Activated T-helper 1 cell treated with Interleukin-2 at 50 U/mL for 16 hours (primary cell): ENCODE data around the gene PRPF38A.
"Not testable (repeated sequence)": the region's sequence is repeated elsewhere in the genome, so short reads cannot be mapped to it uniquely, and the experiment has no call there.

ENCODE experiments used
- DNase-seq: peaks from one replicate; pipeline ENCODE4 v3.0.0-alpha.2; 2020; ENCODE audit warnings: low read depth

PRPF38A gene, protein sequence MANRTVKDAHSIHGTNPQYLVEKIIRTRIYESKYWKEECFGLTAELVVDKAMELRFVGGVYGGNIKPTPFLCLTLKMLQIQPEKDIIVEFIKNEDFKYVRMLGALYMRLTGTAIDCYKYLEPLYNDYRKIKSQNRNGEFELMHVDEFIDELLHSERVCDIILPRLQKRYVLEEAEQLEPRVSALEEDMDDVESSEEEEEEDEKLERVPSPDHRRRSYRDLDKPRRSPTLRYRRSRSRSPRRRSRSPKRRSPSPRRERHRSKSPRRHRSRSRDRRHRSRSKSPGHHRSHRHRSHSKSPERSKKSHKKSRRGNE

DNA sequence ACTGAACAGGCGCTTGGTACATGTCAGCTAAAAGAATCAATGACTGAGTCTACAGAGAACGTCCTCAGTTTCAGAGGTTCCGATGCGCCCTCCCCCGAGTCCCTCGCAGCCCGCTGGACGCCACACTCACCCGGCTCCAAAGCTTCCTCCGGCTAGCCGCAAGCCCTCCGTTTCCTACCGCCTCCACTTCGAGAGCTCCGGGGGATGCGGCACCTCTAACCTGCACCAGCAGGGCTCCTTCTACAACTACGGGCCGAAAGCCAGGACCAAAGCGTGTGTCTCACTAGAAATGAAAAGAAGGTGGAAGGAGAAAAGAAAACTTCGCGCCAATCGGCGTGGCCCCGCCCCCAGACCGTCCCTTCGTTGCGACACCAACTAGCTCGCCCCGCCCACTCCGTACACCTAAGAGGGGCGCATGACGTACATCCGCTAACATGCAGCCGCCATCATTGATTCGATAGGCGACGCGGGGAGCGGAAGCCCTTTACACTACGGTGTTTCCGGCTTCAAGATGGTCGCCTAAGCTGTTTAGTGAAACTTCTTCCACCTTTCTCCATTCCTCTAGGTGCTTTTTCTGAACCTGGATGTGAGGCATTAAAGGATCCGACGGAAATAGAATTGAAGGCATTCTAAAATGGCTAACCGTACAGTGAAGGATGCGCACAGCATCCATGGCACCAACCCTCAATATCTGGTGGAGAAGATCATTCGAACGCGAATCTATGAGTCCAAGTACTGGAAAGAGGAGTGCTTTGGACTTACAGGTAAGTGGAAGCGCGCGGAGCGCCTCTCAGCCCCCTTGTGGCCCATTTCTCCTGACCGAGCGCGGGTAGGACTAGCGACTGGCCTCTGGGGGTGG lies at the start of gene PRPF38A, which contains the start of gene ORC1:
PRPF38A (plus strand) TSS at position 487 of the 859 bp plus-strand sequence; CDS start at position 635, 148 bp downstream.
ORC1 (minus strand) TSS at position 308 of the 859 bp plus-strand sequence. CDS start 2,200 bp downstream, outside the sequence.
- DNase-seq = peak; percentile 92

DNA sequence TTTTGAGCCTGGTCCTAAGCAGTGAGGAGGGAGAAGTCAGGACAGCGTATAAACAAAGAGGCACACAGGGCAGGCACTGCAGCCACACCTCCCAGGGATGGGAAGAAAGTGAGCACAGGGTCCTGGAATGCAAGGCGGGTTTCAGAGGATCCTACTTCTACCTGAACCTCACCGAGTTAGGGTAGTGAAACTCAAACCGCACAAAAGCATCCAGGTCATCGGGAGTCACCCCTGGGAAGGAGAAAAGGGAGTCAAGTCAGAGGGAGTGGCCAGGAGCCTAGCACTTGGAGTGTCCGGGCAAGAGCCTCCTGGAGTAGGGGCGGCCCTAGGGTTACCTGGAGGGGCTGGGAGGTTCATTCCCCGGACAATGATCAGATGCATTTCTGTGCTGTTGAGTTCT lies 49.0 kb upstream of the PRPF38A start:
- DNase-seq = no peak

DNA sequence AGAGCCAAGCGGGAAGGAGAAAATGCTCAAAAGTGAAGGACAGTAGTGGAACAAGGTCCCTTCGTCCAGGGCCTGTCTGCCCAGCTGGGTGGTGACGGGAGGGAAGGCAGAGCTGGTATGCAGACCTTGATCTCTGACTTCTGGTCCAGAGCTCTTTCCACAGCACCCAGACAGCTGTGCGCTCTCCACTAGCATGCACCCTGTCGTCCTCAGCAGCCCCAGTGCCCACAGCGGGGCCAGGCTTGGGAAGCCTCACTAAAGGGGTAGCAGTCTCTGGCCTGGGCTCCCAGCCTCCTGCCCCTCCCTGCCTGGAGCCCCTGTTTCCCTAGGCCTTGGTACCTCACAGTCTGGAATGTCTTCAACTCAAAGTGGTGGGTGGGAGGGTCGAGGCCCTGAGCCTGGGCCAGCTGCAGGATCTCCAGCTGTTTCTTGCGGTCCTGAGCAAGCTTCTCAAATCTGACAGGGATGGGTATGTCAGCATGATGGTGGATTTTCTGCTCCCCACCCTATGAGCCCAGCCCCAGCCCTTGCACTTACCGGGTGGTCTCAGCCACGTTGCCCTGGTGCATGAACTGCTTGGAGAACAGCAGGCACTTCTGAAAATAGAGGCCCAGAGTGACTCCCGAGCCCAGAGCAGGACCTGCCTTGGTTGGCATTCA lies 48.4 kb upstream of the PRPF38A start:
- DNase-seq = no peak

DNA sequence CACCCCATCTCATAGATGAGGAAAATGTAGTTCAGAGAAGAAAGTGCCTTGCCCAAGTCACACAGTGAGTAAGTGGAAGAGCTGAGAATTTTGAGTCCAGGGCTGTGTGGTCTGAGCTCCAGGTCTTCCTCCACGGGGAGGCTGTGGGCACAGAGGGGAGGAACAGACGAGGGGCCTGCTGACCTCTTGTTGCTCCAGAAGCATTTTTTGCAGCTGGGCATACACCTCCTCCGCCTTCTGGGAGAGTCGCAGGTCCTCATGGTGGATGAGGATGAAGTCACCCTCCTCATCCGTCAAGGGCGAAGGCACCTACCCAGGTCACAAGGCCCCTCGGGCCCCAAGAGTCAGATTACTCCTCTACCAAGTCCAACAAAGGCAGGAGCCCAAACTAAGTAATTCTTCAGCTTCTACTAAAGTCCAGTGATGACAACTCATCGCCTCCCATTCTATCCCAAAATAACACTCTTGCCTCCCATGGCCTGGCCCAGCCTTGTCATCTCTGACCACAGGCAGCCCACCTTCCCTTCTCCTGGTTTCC lies 47.5 kb upstream of the PRPF38A start:
- DNase-seq = no peak

DNA sequence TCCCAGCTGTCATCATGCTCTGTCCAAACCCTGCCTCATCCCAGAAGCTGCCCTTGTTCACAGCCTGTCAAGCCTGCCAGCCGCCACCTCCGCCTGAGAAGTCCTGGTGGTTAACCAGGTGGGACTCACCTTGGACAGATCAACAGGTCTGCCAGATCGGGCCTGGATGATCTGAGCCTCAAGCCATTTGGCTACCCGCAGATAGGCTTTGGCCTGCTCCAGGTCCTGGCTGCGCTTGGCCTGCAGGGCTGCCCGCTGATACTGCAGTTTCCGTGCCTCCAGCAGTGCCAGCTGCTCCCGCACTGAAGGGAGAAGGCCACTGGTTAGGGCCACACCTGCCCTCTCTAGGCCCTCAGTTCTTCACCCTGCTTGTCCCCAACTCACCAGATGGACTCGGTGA lies 47.0 kb upstream of the PRPF38A start:
- DNase-seq = no peak

DNA sequence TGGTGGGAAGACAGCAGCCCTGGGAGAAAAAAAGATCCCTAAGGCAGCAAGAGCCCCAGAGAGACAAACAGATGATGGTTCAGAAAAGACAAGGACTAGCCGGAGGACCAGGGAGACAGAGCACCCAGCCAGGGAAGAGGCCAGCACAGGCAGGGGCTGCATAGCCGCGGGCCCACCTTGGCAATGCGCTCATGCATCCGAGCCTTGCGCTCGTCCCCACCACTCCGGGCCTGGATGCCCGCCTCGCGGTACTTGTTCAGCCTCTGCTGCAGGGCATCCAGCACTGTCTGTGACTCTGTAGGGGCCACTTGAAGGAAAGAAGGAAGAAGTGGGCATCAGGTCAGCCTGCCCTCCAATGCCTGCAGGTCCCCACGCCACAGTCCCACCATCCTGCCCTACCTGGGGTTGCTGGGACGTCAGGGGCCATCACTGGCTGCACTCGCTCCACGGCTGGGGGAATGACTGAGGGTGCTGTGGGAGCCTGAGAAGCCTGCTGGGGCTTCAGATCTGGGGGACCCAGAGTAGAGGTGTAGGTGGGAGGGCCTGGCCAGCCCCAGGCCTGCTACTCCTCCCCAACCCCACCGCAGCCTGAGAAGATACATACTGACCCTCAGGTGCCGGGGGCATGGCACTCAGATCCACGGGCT lies 45.4 kb upstream of the PRPF38A start:
- DNase-seq = no peak

DNA sequence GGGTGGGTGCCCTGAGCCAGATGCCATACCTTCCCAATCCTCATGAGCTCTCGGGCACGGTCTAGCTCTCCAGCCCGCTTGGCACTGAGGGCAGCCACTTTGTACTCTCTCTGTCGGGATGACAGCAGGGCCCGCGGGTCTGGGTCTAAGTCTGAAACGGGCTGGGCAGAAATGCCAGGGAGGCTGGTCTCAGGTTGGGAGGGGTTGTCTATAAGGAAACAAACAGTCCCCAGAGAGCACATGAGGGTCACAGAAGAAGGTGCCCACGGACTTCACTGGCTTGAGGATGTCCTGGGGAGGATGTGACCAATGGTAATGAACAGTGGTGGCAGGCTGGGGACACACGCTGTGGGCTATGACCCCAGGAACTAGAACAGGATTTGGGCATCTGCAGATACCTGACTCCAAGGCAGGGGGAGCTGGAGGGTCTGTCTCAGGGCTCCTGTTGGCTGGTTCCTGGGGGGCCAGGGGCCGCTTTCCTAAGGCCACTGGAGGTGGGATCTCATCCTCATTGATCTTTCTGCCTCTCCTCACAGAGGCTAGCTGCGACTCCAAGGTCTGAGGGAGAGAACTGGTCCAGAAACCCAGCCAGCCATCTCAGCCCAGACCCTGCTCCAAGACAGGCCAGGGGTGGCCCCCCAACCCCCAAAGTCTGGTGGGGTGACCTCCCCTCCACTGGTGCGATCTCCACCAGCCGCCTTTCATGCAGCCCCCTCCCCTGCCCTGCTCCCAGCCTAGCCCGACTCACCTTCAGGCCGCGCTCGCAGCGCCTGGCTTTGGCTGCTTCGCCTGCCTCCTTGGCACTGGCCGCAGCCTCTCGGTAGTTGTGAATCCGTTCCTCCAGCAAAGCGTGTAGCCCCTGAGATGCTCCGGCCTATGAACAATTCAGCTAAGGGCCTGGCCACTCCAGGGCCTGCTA lies 44.5 kb upstream of the PRPF38A start:
- no peak for DNase-seq

DNA sequence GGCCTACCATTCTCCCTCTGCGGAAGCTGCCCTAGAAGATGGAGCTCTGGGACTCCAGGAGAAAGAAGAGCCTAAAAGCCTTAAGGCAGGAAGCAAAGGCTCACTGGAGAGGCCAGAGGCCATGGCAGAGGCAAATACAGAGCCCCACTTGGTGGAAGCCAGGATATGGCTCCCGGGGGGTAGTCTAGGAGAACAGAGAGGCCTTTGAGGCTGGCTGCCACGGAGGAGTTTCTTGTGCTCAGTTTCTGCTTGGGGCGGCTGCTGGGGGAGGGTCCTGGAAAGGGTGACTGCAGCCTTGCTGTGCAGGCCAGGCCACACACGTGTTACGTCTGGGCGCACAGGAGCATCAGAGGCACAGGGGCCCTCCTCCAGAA lies 43.8 kb upstream of the PRPF38A start:
- DNase-seq = no peak

DNA sequence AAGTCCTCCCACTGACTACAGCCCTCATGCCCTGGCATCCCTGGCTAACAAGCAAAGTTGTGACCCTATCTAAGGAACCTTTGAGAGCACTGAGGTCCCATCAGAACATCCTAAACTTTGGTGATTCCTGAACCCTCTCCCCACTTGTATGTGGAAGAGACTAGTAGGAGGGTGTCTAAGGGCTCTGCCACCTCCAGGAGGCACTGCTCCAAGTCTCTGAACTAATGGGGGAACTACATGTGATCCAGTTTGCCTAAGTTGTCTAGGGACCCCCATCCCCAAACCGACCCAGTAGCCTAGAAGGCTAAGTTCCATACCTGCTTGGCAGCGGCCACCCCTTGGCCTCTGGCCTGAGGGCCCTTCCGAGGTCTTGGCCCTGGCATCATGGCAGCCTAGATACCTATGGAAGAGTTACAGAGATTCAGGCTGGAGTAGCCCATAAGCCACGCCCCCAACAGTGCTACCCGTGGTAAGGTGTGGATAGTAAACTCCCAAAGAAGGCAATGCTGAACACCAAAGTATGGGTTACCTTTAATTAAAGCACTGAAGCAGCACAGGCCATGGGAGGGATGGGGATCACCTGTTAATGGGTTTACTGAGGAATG lies 40.1 kb upstream of the PRPF38A start:
- DNase-seq = no peak

DNA sequence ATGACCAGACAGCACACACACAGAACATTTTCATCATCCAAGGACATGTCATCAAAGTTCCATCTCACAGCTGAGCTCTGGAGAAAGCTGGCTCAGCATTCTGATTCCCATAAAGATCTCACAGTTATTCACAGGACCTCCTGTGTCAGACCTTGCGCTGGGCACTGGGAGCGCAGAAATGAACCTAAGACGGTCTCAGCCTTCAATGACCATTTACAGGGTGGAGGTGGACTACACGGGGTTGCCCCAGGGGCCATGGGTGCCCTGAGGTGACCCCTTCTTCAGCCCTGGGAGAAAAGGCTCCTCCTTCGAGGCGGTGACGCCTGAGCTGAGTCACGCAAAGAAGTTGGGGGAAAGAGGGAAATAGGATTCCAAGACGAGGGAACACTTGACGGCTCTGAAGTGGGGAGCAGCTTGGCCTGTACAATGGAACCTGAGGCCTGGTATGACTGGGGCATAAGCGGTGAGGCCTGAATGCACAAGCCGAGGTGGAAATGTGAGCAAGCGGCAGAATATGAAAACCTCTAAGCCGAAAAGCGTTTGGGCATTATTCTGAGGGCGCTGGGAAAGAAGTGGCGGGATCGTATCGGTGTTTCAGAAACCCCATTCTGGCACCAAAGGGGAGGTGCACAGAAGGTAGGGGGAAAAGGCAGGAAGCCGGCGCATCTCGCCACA lies 39.2 kb upstream of the PRPF38A start:
- no peak for DNase-seq

DNA sequence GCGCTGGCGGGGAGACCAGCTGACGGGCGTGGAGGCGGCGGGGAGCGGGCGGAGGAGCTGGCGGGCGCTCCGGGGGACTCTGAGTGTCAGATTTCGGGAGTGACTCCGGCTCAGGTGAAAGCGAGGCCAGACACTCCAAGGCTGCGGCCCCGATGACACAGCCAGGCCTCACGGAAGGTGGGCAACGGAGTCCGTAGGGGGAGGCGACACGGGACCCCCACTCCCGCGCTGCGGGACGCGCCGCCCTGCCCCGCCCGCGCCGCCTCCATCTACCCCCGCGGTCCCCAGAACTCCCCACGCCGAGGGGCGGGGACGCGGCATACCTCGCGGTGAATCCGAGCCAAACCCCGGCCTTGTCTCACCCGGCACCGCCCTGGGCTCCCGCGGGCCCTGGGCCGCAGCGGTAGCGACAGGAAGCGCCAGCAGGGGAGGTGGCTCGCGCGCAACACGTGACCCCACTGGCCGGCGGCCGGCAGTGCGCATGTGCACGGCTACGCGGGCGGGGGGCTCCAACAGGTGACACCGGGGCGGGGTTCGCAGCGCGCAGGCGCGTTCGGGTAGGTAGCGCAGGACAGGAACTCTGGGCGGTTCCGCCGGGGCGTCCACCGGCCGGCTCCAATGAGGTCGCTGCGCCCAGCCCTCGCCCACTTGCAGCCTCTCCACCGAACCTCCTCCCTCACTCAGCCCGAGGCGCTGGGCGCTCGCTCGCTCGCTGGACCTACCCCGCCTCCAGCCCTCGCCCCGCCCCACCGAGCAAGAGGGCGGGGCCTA lies 38.5 kb upstream of the PRPF38A start, which contains the start of gene CC2D1B:
CC2D1B (minus strand) TSS at position 460 of the 771 bp plus-strand sequence. CDS start 1,585 bp downstream, outside the sequence.
- DNase-seq = peak; percentile 100

DNA sequence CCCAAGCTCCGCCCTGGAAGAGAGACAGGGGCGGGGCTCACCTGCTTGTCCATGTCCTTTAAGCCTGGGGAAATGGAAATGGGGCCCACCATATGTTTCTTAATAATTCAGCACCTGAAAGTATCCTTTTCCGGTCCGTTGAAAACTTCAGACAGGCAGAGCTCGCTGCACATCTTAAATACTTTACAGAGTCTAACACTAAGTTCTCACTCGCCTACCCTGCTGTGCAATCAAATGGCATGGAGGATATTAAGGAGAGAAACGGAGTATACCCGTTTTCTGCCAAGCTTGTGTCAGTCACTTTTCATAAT lies 37.9 kb upstream of the PRPF38A start:
- DNase-seq = no peak

DNA sequence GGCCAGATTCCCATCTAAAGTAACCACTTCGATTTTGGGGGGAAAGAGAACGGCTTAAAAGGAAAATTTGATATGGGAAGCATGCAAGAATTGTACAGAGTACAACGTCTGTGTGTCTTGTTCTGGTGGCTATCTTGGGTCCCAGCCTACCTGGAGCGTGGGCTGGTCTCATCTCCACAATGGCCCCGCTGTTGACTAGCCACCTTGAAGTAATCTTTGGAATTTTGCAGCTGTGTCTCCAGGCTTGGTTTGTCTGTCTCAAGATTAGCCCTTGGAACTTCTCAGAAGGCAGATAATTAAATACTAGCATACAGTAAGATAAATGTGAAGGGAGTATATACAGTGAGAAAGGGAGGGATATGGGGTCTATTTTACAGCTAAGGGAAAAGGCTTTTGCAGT lies 37.1 kb upstream of the PRPF38A start:
- no peak for DNase-seq

DNA sequence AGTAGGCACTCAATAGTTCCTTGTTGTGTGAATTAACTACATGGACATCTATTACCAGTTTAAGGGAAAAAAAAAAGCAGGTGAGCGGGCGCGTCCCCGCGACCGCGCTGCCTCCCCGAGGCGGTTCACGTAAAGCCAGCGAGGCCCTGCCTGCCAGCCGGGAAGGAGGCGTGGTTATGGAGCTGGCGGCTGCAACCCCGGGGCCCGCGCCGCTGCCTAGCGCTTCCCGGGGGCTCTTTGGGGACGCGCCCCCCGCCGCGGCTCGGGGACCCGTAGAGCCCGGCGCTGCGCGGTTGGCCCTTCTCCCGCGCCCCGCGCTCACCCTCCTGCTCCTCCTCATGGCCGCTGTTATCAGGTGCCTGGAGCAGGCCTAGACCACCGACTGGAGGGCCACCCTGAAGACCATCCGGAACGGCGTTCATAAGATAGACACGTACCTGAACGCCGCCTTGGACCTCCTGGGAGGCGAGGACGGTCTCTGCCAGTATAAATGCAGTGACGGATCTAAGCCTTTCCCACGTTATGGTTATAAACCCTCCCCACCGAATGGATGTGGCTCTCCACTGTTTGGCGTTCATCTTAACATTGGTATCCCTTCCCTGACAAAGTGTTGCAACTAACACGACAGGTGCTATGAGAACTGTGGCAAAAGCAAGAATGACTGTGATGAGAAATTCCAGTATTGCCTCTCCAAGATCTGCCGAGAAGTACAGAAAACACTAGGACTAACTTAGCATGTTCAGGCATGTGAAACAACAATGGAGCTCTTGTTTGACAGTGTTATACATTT lies 35.8 kb upstream of the PRPF38A start:
- DNase-seq = peak; percentile 47

DNA sequence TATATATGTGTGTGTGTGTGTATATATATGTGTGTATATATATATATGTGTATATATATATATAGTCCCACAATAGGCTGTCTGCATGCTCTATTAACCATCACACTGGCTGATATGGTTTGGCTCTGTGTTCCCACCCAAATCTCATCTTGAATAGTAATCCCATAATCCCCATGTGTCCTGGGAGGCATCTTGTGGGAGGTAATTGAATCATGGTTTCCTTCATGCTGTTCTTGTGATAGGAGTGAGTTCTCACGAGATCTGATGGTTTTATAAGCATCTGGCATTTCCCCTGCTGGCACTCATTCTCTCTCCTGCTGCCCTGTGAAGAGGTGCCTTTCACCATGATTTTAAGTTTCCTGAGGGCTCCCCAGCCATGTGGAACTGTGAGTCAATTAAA lies 34.6 kb upstream of the PRPF38A start:
- not testable (repeated sequence) for DNase-seq

DNA sequence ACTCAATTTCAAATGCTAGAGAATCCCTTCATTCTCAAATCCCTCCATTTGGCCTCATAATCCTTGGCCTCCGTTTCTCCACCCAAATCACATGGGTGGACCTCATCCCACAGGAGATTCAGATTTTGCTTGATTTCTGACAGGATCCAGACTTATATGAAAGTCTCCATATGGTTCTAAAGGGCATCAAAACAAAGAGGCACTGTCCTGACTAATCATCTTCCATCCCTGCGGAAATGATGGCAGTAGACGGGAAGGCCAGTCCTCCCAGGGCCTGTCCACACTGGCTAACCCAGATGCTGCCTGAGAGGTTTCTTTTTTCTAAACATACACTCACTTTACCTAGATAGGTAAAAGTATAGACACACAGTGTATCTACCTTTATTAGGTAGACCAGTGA lies 19.0 kb upstream of the PRPF38A start:
- no peak for DNase-seq

DNA sequence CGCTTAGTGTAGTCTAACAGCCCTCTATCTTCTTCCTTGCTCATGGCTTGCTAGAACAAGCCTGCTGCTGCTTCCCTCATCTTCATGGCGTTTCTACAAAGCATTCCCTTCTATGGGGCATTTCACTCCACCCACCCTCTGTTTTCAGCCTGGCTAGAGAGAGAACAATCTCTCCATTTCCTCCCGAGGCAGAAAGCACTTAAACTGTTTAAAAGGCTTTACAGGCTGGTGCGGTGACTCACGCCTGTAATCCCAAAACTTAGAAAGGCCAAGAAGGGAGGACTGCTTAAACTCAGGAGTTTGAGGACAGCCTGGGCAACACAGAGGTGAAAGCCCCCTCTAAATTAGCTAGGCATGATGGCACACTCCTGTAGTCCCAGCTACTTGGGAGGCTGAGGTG lies 17.9 kb upstream of the PRPF38A start:
- DNase-seq = no peak

DNA sequence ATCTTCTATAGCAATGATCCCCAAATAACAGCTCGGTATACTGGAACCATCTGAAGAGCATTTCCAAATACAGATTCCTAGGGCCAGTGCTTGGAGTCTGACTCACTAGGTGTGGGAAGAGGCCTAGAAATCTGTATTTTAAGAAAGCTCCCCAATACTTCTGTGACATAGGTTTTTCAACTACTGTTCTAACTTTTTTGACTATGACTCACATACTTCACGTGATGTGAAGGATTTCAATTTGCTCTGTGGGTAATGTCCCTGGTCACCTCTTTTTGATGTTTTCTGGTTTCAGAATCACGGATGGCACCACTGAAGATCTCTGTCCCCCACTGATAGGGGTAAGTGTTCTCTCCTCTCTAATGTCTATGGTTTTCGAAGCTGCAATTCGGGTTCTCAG lies 11.2 kb upstream of the PRPF38A start:
- DNase-seq = no peak
